ENCODE results near the gene WNT2.

Gene WNT2

DNA sequence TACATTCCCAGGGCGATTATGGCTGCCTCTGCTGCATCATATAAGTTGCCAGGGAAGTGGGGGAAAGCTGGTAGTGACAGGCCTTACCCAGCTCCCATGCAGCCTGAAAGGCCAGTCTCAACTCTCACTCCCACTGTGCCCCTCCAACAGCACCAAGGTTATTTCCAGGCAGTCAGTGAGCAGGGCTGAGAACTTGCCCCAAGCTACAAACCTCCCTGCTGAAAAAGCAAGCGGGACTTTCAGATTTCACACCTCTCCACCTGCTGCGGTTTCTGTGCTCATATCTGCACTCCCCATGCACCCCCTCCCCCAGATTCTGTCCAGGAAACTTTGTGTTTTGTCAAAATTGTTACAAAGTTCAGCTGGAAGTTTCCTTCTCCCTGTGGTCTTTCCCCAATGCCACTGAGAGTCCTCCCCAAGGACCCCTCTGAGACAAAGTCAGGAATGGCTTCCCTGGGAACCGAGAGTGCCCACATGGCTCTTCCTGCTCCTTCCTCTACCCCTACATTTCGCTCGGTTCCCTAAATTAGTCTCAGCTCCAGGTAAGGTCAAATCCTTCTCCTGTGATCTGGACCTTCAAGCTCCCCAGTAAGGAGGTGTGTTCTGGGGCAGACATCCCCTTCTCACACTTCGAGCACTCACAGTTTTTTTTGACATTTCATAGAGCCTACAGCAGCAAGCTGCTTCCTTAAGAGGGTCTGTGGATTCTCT, 25.3 kb upstream of the WNT2 start:
- DNase-seq (ENCODE audit: low read depth) = no peak
- TF ChIP-seq, protein P1, sequence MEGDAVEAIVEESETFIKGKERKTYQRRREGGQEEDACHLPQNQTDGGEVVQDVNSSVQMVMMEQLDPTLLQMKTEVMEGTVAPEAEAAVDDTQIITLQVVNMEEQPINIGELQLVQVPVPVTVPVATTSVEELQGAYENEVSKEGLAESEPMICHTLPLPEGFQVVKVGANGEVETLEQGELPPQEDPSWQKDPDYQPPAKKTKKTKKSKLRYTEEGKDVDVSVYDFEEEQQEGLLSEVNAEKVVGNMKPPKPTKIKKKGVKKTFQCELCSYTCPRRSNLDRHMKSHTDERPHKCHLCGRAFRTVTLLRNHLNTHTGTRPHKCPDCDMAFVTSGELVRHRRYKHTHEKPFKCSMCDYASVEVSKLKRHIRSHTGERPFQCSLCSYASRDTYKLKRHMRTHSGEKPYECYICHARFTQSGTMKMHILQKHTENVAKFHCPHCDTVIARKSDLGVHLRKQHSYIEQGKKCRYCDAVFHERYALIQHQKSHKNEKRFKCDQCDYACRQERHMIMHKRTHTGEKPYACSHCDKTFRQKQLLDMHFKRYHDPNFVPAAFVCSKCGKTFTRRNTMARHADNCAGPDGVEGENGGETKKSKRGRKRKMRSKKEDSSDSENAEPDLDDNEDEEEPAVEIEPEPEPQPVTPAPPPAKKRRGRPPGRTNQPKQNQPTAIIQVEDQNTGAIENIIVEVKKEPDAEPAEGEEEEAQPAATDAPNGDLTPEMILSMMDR (IDR thresholded peaks at IDR 0.05; ENCODE audit: insufficient read depth, low read depth, low read length, missing control alignments) = no peak
- H3K4me3 ChIP-seq (ENCODE audit: low read length) = no peak overlapping the region

DNA sequence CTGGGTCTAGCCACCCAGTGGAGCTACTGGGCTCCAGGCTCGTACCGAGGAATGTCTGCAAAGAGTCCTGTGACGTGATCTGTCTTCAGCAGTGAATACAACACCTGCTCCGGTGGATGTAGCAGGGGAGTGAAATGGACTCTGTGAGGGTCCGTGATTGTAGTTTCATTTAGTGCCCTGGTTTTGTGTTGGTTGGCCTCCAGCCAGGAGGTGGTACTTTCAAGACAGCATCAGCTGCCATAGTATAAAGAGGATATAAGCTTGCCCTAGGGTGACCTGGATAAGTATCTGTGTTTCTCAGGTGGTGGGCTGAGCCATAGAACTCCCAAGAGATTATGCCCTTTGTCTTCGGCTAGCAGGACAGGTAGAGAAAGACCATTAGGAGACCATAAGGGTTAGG, 24.6 kb upstream of the WNT2 start:
- no peak for DNase-seq (ENCODE audit: low read depth)
- H3K4me3 ChIP-seq (ENCODE audit: low read length) = no peak overlapping the region
- TF ChIP-seq, protein P1 (IDR thresholded peaks at IDR 0.05; ENCODE audit: insufficient read depth, low read depth, low read length, missing control alignments) = no peak

DNA sequence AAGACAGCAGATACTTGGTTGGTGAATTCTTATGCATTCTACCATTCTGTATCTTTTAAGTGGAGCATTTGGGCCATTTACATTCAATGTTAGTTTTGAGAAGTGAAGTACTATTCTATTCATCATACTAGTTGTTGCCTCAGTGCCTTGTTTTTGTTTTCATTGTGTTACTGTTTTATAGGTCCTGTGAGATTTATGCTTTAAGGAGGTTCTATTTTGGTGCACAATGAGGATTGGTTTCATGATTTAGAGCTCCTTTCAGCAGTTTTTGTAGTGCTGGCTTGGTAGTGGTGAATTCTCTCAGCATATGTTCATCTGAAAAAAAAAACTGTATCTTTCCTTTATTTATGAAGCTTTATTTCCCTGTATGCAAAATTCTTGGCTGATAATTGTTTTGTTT, 23.3 kb upstream of the WNT2 start:
- TF ChIP-seq, protein P1 (IDR thresholded peaks at IDR 0.05; ENCODE audit: insufficient read depth, low read depth, low read length, missing control alignments) = no peak
- H3K4me3 ChIP-seq (ENCODE audit: low read length) = no peak overlapping the region
- no peak for DNase-seq (ENCODE audit: low read depth)

DNA sequence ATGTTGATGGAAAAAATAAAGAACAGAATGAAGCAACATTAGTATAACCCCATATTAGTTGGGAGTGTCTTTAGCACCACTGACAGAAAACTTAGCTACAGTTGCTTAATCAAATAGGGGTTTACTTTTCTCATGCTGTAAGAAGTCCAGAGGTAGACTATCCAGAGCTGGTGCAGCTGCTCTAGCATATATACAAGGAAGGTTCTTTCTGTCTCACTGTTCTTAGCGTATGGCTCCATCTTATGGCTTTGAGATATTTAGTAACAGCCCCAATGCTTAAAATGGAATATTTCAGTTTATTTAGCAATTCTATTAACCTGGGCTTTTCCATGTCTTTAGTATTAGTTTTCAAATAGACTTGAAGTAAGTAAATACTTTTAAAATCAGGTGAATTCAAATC, 15.2 kb upstream of the WNT2 start:
- peak; percentile 10 for DNase-seq (ENCODE audit: low read depth)

DNA sequence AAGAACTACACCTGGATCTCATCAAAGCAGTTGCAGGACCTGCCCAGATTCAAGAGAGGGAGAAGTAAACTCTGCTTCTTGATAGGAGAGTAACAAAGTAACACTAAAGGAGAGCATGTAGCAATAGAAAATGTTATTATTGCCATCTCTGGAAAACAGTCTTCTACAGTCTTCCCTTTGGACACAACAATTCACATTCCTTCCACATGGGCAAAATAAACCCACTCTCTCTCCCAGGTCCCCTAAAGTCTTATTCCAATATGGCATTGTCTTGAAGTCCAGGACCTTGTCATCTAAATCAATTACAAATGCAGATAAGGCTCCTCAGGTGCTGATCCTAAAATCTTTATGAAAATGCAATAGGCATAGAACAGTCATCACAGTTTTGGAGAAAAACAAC, 10.3 kb upstream of the WNT2 start:
- no peak overlapping the region for H3K4me3 ChIP-seq (ENCODE audit: low read length)
- no peak for DNase-seq (ENCODE audit: low read depth)
- TF ChIP-seq, protein P1 (IDR thresholded peaks at IDR 0.05; ENCODE audit: insufficient read depth, low read depth, low read length, missing control alignments) = no peak

More for the DNA sequence above, 15.2 kb upstream of the WNT2 start:
- TF ChIP-seq, protein P1 (IDR thresholded peaks at IDR 0.05; ENCODE audit: insufficient read depth, low read depth, low read length, missing control alignments) = no peak
- no peak overlapping the region for H3K4me3 ChIP-seq (ENCODE audit: low read length)

DNA sequence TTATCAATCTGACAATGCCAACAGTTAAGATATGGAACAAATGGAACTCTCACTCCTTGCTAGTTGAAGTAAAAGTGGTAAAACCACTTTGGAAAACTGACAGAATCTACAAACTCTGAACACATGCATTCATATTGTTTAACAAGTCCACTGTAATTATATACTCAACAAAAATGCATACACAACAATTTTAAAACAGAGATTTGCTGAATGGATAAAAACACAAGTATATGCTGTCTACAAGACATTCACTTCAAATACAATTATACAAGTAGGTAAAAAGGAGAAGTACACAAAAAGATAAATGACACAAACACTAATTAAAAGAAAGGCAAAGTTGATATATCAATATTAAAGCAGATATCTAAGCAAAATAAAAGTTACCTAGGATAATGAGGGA, 9.2 kb upstream of the WNT2 start:
- TF ChIP-seq, protein P1 (IDR thresholded peaks at IDR 0.05; ENCODE audit: insufficient read depth, low read depth, low read length, missing control alignments) = no peak
- no peak for DNase-seq (ENCODE audit: low read depth)
- H3K4me3 ChIP-seq (ENCODE audit: low read length) = no peak overlapping the region

DNA sequence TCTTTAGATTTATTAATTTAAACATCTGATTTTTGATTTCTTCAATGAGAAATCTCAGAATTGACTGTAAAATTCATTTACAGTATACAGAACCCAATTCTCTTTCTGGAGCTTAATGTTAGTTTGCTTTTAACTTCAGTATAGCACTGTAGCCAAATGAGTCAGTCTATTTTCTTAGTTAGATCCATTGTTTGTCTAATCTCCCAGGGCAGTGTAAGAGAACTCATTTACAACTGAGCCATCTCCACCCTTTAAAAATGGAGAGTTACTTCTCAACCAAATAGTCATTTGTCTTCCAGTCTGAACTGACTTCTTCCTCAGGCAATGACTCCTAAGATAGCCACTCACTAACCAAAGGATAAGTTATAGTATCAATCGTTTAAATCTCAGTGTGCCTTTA, 3.0 kb upstream of the WNT2 start:
- TF ChIP-seq, protein P1 (IDR thresholded peaks at IDR 0.05; ENCODE audit: insufficient read depth, low read depth, low read length, missing control alignments) = no peak
- peak; percentile 8 for DNase-seq (ENCODE audit: low read depth)
- no peak overlapping the region for H3K4me3 ChIP-seq (ENCODE audit: low read length)

All from epithelial cell of esophagus (primary cell).